Bronchial epithelial cell (primary cell): ENCODE data around the gene MCCC1. TPM values are rescaled to one million over a fixed set of nuclear protein-coding genes. Genes with fewer than 3 reads are reported as not detected.

ENCODE experiments used
- DNase-seq: peaks from one replicate; pipeline ENCODE4 v3.0.0-alpha.2; 2010; ENCODE audit warnings: low read depth
- FAIRE-seq: peaks from 2 replicates; lab custom pipeline; 2011; peaks lifted over from hg19 to GRCh38; lab: Jason Lieb, UNC
- H3K27me3 ChIP-seq: 2 replicates; pipeline ENCODE4 v1.5.1; 2011; ENCODE audit warnings: low read length; ENCODE audit not compliant: control insufficient read depth, insufficient read depth
- H3K36me3 ChIP-seq: 2 replicates; pipeline ENCODE4 v1.5.1; 2011; ENCODE audit warnings: low read length; ENCODE audit not compliant: control insufficient read depth, insufficient read depth
- H3K4me3 ChIP-seq: 2 replicates; pipeline ENCODE4 v1.5.1; 2011; ENCODE audit warnings: mild to moderate bottlenecking, low read depth, low read length, control low read depth
- total RNA-seq: library from RNA; depleted of rRNA; stranded (reverse); fragments of >200 nt; gene quantifications from 2 replicates; pipeline ENCODE4 v1.2.1, GENCODE V29; 2014
- TF ChIP-seq, protein P1 (sequence below): IDR thresholded peaks from 2 replicates; pipeline ENCODE4 v1.5.1; 2011; ENCODE audit warnings: mild to moderate bottlenecking, moderate library complexity, low read length, control low read depth, inconsistent platforms; ENCODE audit not compliant: insufficient read depth, severe bottlenecking

Gene MCCC1
- total RNA-seq, 1 donor from 2014 or later = 17.9 TPM

DNA sequence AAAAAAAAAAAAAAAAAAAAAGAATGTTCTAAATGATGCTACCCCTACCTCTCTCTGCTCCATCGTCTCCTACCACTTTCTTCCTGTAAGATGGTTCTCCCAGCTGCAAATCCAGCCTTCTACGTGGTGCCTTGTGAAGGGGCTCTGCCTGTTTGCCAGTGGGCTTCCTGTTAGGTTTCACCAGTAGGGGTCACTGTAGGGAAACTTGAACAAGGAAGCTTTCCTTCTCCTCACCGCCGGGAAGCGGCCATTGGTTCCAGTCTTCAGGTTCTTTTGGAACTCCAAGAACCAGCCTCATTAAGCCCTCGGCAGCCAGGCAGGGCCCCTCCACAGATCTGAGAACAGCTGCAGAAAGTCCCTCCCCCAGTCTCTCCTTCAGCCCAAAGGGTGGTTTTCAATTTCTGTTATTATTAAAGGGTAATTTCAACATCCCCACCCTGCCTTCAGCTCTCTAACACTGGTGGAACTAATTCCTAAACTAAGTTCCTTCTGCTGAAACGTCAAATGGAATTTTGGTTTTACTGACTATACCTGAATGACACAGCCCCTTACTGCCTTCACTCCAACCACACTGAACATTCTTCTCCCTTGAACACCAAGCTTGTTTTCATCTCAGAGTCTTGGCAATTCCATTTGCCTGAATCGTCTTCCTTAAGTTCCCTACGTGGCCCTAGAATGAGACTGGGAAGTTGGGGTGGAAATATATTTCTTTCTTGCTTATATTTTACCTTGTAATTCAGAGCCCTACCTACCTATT lies 13.5 kb downstream of the MCCC1 start:
- DNase-seq = peak; percentile 15
- no peaks in the 10 kb centered on the region for H3K27me3 ChIP-seq
- no peak for FAIRE-seq
- no peak overlapping the region for H3K4me3 ChIP-seq
- peaks cover 4% of the 10 kb centered on the region for H3K36me3 ChIP-seq
- TF ChIP-seq, protein P1, sequence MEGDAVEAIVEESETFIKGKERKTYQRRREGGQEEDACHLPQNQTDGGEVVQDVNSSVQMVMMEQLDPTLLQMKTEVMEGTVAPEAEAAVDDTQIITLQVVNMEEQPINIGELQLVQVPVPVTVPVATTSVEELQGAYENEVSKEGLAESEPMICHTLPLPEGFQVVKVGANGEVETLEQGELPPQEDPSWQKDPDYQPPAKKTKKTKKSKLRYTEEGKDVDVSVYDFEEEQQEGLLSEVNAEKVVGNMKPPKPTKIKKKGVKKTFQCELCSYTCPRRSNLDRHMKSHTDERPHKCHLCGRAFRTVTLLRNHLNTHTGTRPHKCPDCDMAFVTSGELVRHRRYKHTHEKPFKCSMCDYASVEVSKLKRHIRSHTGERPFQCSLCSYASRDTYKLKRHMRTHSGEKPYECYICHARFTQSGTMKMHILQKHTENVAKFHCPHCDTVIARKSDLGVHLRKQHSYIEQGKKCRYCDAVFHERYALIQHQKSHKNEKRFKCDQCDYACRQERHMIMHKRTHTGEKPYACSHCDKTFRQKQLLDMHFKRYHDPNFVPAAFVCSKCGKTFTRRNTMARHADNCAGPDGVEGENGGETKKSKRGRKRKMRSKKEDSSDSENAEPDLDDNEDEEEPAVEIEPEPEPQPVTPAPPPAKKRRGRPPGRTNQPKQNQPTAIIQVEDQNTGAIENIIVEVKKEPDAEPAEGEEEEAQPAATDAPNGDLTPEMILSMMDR = peak; percentile 47

DNA sequence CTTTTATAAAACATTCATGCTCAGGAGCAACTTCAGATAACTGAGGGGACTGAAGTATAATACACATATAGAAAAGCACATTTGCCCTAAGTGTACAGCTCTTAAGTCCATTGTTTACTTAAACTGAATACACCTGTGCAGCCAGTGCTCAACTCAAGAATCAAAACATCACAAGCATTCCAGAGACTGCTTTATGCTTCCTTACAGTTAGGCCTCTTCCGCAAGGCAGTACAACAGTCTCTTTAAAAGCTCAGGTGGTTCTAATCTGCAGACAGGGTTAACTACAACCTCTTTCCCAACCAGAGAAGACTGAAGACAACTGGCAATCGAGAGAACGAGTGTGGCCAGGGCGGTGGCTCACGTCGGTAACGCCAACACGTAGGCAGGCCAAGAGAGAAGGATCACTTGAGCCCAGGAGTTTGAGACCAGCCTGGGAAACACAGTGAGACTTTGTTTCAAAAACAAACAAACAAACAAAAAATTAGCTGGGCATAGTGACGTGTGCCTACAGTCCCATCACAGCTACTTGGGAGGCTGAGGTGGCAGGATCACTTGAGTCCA lies 16.9 kb downstream of the MCCC1 start:
- FAIRE-seq (no peak), DNase-seq (no peak)
- Histone ChIP-seq H3K36me3 (peaks cover 1% of the 10 kb centered on the region), H3K4me3 (no peak overlapping the region), H3K27me3 (no peaks in the 10 kb centered on the region)
- TF ChIP-seq, protein P1 = no peak

DNA sequence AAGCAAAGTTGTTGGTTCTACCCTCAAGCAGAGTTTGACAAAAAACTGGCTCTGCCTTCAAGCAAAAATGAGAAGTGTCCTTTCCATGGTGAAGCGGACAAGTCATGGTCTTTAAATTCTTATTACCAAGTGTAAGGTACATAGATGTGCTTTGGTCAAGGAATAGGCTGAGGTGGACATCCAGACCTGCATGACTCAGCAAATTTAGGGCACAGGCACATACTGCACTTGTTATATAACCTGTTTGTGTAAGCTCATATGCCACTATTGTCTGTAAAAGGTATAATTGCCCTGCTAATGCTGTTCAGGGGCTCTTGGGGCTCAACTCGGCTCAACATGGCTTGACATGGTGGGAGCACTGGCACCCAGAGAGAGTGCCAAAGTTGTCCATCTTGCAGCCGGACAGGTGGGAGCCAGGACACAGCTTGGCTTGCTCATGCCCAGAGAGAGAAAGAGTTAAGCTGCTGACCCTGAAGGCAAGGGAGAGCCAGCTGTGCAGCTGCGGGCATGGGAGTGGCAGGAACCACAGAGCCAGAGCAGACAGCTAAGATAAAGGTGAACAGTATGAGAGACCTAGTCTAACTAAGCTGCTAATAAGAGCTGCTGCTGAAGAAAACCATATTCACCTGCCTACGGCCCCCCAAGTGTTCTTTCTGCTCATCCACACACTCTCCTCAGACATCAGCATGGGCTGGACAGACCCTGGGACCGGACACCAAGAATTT lies 17.7 kb downstream of the MCCC1 start:
- FAIRE-seq (no peak), DNase-seq (no peak)
- H3K27me3 ChIP-seq = no peaks in the 10 kb centered on the region
- TF ChIP-seq, protein P1 = no peak
- peaks cover 1% of the 10 kb centered on the region for H3K36me3 ChIP-seq
- H3K4me3 ChIP-seq = no peak overlapping the region

DNA sequence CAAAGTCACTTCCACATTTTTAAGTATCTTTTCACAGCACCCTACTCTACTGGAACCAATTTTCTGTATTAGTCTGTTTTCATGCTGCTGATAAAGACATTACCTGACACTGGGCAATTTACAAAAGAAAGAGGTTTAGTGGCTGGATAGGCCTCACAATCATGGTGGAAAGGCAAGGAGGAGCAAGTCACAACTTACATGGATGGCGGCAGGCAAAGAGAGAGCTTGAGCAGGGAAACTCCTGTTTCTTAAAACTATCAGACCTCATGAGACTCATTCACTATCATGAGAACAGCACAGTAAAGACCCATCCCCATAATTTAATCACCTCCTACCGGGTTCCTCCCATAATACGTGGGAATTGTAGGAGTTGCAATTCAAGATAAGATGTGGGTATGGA lies 18.7 kb downstream of the MCCC1 start:
- FAIRE-seq (no peak), DNase-seq (no peak)
- H3K27me3 ChIP-seq = no peaks in the 10 kb centered on the region
- H3K4me3 ChIP-seq = no peak overlapping the region
- TF ChIP-seq, protein P1 = no peak
- H3K36me3 ChIP-seq = peaks cover 1% of the 10 kb centered on the region

DNA sequence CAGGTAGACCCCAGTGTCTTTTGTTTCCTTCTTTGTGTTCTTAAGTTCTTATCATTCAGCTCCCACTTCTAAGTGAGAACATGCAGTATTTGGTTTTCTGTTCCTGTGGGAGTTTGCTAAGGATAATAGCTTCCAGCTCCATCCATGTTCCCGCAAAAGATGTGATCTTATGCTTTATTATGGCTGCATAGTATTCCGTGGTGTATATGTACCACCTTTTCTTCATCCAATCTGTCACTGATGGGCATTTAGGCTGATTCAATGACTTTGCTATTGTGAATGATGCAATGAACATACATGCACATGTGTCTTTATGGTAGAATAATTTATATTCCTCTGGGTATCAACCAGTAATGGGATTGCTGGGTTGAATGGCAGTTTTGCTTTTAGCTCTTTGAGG lies 24.4 kb downstream of the MCCC1 start:
- H3K4me3 ChIP-seq = no peak overlapping the region
- peaks cover 1% of the 10 kb centered on the region for H3K36me3 ChIP-seq
- no peaks in the 10 kb centered on the region for H3K27me3 ChIP-seq
- FAIRE-seq = no peak
- DNase-seq = no peak
- TF ChIP-seq, protein P1 = no peak
